ENCODE results near the gene ARPC1A.

Gene ARPC1A

GRCh38 chr7:99390941-99391602 is 65.4 kb downstream of the ARPC1A start:
- no peak for DNase-seq

GRCh38 chr7:99392046-99392445 is 66.3 kb downstream of the ARPC1A start:
- DNase-seq = no peak

- DNase-seq = peak; percentile 80
These were observed 67.1 kb downstream of the ARPC1A start for GRCh38 chr7:99392659-99393354.

GRCh38 chr7:99393355-99394187 is 67.9 kb downstream of the ARPC1A start:
- no peak for DNase-seq

GRCh38 chr7:99394188-99394502 is 68.4 kb downstream of the ARPC1A start:
- DNase-seq = no peak

GRCh38 chr7:99395616-99396327 is 70.1 kb downstream of the ARPC1A start:
- DNase-seq = no peak

- no peak for DNase-seq
These were observed 71.0 kb downstream of the ARPC1A start for GRCh38 chr7:99396418-99397296.

- DNase-seq = no peak
These were observed 71.7 kb downstream of the ARPC1A start for GRCh38 chr7:99397297-99397983.

GRCh38 chr7:99398891-99399445 is 73.3 kb downstream of the ARPC1A start:
- DNase-seq = no peak

GRCh38 chr7:99399597-99399996 is 73.9 kb downstream of the ARPC1A start:
- DNase-seq = no peak

- no peak for DNase-seq
These were observed 77.2 kb downstream of the ARPC1A start for GRCh38 chr7:99402854-99403253.

GRCh38 chr7:99403764-99404163 is 78.1 kb downstream of the ARPC1A start:
- no peak for DNase-seq

GRCh38 chr7:99404235-99404976 is 78.7 kb downstream of the ARPC1A start:
- no peak for DNase-seq

GRCh38 chr7:99404977-99405320 is 79.3 kb downstream of the ARPC1A start:
- no peak for DNase-seq

- DNase-seq = no peak
These were observed 80.9 kb downstream of the ARPC1A start for GRCh38 chr7:99406557-99406956.

- DNase-seq = peak; percentile 27
These were observed 82.2 kb downstream of the ARPC1A start for GRCh38 chr7:99407872-99408378.

GRCh38 chr7:99408379-99409191 is 82.9 kb downstream of the ARPC1A start, which contains the start of the genes BUD31 and PDAP1:
Gene BUD31 (plus strand): TSS chr7:99408969. CDS start chr7:99411093, 2,124 bp downstream.
Gene PDAP1 (minus strand): TSS chr7:99408597. CDS start chr7:99408548, 49 bp downstream.
- DNase-seq = peak; percentile 93

GRCh38 chr7:99409192-99409572 is 83.5 kb downstream of the ARPC1A start:
- DNase-seq = no peak

- DNase-seq = no peak
These were observed 84.1 kb downstream of the ARPC1A start for GRCh38 chr7:99409806-99410205.
